Uterus (tissue), 4 donors: ENCODE results near the gene NPC1L1. TPM values are rescaled to one million over a fixed set of nuclear protein-coding genes. Genes with fewer than 3 reads are reported as not detected.

Experiments used
- DNase-seq, 2 donors: peaks; one replicate each; pipeline ENCODE4 v3.0.0-alpha.2; 2019 to 2020
- H3K27ac ChIP-seq, 2 donors: fragments of 200-600 bp; sonication (generic); 1 replicate in 1 of 2; 2 replicates in 1 of 2; pipeline ENCODE4 v1.5.1; 2016 to 2018
- H3K27me3 ChIP-seq, 2 donors: fragments of 200-600 bp; sonication (generic); one replicate each; pipeline ENCODE4 v1.5.1; 2018 to 2019; ENCODE audit warnings: control low read depth in 1 of 2
- H3K36me3 ChIP-seq, 2 donors: fragments of 200-600 bp; sonication (generic); one replicate each; pipeline ENCODE4 v1.5.1; 2019; ENCODE audit warnings: control low read depth in 1 of 2
- H3K4me1 ChIP-seq, 2 donors: fragments of 200-600 bp; sonication (generic); one replicate each; pipeline ENCODE4 v1.5.1; 2018 to 2019; ENCODE audit warnings: control low read depth in 1 of 2
- H3K4me3 ChIP-seq, 2 donors: fragments of 200-600 bp; sonication (generic); 1 replicate in 1 of 2; 2 replicates in 1 of 2; pipeline ENCODE4 v1.5.1; 2018 to 2019; ENCODE audit warnings: mild to moderate bottlenecking in 1 of 2
- H3K9me3 ChIP-seq, 2 donors: fragments of 200-600 bp; sonication (generic); one replicate each; pipeline ENCODE4 v1.5.1; 2019; ENCODE audit warnings: control low read depth in 1 of 2
- POLR2A ChIP-seq, 2 donors: fragments of 450-650 bp; IDR thresholded peaks; one replicate each; pipeline ENCODE4 v1.6.1; 2016; ENCODE audit warnings: antibody characterized with exemption in 2 of 2, mild to moderate bottlenecking in 1 of 2, moderate library complexity in 1 of 2
- intact Hi-C: fragments of 100-400 bp; cut with DNase I; formaldehyde crosslinking; loops from one replicate; pipeline ENCODE4 v1.15.1; 2023; ENCODE audit warnings: low total_unique reads
- total RNA-seq, 4 donors: library from RNA; depleted of rRNA in 3 of 4; stranded (reverse); fragments of >200 nt in 3 of 4; gene quantifications; one replicate each; pipeline versions ENCODE4 v1.1.0 to v1.2.4, GENCODE V29; 2014 to 2023
- TF ChIP-seq, protein P1 (sequence below), 4 experiments: fragments of 200-600 bp in 2 of 4; fragments of 450-650 bp in 2 of 4; sonication (generic) in 2 of 4; IDR thresholded peaks; one replicate each; pipeline ENCODE4 v1.5.1; 2016 to 2019; ENCODE audit warnings: antibody characterized with exemption in 4 of 4, mild to moderate bottlenecking in 2 of 4, moderate library complexity in 1 of 4
- donor health status: DM: yes; HTN: yes; CAD: no.

The NPC1L1 gene
- total RNA-seq, 4 donors from 2014 or later, result 0.49 TPM; not detected in 3

DNA sequence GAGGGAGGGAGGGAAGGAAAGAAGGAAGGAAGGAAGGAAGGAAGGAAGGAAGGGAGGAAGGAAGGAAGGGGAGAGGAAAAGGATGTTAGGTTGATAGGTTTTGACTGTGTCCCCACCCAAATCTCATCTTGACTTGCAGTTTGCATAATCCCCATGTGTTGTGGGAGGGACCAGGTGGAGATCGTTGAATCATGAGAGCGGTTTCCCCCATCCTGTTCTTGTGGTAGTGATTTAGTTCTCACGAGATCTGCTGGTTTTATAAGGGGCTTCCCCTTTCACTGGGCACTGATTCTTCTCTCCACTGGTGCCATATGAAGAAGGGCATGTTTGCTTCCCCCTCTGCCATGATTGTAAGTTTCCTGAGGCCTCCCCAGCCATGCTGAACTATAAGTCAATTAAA is 35.5 kb downstream of the NPC1L1 start:
- no peak for DNase-seq

GRCh38 chr7:44498230-44498954 is 42.7 kb downstream of the NPC1L1 start:
- no peaks in the 10 kb centered on the region for H3K9me3 ChIP-seq
- no peaks in the 10 kb centered on the region for H3K27me3 ChIP-seq
- no peaks in the 10 kb centered on the region for H3K4me1 ChIP-seq
- no peak for TF ChIP-seq POLR2A (IDR thresholded peaks at IDR 0.05)
- TF ChIP-seq, protein P1, sequence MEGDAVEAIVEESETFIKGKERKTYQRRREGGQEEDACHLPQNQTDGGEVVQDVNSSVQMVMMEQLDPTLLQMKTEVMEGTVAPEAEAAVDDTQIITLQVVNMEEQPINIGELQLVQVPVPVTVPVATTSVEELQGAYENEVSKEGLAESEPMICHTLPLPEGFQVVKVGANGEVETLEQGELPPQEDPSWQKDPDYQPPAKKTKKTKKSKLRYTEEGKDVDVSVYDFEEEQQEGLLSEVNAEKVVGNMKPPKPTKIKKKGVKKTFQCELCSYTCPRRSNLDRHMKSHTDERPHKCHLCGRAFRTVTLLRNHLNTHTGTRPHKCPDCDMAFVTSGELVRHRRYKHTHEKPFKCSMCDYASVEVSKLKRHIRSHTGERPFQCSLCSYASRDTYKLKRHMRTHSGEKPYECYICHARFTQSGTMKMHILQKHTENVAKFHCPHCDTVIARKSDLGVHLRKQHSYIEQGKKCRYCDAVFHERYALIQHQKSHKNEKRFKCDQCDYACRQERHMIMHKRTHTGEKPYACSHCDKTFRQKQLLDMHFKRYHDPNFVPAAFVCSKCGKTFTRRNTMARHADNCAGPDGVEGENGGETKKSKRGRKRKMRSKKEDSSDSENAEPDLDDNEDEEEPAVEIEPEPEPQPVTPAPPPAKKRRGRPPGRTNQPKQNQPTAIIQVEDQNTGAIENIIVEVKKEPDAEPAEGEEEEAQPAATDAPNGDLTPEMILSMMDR (IDR thresholded peaks at IDR 0.05), result no peak
- intact Hi-C loops, result no loop called here
- no peaks in the 10 kb centered on the region for H3K36me3 ChIP-seq
- no peak overlapping the region for H3K27ac ChIP-seq
- no peak for DNase-seq
- H3K4me3 ChIP-seq, result no peak overlapping the region

More for the DNA sequence above, 35.5 kb downstream of the NPC1L1 start:
- no peaks in the 10 kb centered on the region for H3K36me3 ChIP-seq
- H3K4me3 ChIP-seq, result no peak overlapping the region
- no peak overlapping the region for H3K27ac ChIP-seq
- no peaks in the 10 kb centered on the region for H3K4me1 ChIP-seq
- TF ChIP-seq, protein P1 (IDR thresholded peaks at IDR 0.05), result no peak
- TF ChIP-seq POLR2A (IDR thresholded peaks at IDR 0.05), result no peak
- no peaks in the 10 kb centered on the region for H3K27me3 ChIP-seq
- no peaks in the 10 kb centered on the region for H3K9me3 ChIP-seq
- intact Hi-C loops, result no loop called here

DNA sequence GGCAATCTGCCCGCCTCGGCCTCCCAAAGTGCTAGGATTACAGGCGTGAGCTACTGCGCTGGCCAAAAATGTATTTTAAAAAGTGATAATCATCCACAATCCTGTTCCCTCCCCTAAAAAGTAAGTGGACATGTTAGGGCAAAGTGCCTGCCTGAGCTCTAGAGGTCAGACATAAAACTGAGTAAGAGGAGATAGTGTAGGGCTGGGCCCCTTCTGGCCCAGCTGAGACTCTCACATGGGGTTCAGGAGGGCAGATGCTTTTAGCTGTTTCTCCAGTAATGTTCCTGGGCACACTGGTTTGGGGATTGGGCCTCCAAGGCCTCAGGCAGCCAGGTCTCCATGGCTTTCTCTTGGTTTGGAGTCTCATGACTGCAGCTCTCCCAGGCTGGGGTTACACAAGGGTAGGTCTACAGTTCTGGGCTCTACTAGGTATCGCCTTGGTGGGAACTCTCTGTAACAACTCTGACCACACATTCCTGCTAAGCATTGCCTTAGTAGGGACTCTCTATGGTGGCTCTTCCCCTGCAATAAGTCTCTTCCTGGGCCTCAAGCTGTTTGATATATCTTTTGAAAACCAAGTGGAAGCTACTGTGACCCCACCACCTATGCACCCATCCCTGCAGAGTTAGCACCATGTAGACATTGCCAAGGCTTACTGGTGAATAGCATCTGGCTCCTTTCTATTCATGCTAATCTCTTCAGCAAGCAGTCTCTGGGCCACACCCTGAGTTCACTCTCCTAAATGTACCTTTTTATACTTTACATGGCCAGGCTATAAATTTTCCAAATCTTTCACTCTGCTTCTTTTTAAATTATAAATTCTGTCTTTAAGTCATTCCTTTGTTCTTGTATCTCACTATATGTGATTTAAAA is 43.7 kb downstream of the NPC1L1 start:
- no peak overlapping the region for H3K4me3 ChIP-seq
- H3K9me3 ChIP-seq, result no peaks in the 10 kb centered on the region
- intact Hi-C loops, result no loop called here
- no peaks in the 10 kb centered on the region for H3K36me3 ChIP-seq
- H3K4me1 ChIP-seq, result no peaks in the 10 kb centered on the region
- TF ChIP-seq POLR2A (IDR thresholded peaks at IDR 0.05), result no peak
- TF ChIP-seq, protein P1 (IDR thresholded peaks at IDR 0.05), result no peak
- no peaks in the 10 kb centered on the region for H3K27me3 ChIP-seq
- H3K27ac ChIP-seq, result no peak overlapping the region
- no peak for DNase-seq

DNA sequence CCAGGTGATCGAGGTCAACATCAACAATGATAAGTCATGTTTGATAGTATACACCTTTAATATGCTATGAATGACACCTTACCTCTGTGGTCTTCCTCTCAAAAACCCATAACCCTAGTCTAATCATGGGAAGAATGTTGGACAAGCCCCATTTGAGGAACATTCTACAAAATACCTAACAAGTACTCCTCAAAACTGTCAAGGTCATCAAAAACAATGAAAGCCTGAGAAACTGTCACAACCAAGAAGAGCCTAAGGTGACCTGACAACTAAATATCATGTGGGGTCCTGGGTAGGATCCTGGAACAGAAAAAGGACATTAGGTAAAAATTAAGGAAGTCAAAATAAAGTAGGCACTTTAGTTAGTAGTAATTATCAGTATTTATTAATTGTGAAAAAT is 44.7 kb downstream of the NPC1L1 start:
- intact Hi-C loops, result no loop called here
- TF ChIP-seq POLR2A (IDR thresholded peaks at IDR 0.05), result no peak
- TF ChIP-seq, protein P1 (IDR thresholded peaks at IDR 0.05), result no peak
- H3K36me3 ChIP-seq, result no peaks in the 10 kb centered on the region
- no peak for DNase-seq
- no peaks in the 10 kb centered on the region for H3K9me3 ChIP-seq
- H3K27ac ChIP-seq, result no peak overlapping the region
- H3K4me3 ChIP-seq, result no peak overlapping the region
- H3K4me1 ChIP-seq, result peaks cover 0 to 3% of the 10 kb centered on the region in 2 donors
- no peaks in the 10 kb centered on the region for H3K27me3 ChIP-seq

GRCh38 chr7:44494960-44495359 is 46.2 kb downstream of the NPC1L1 start:
- no peaks in the 10 kb centered on the region for H3K27me3 ChIP-seq
- no peaks in the 10 kb centered on the region for H3K9me3 ChIP-seq
- TF ChIP-seq POLR2A (IDR thresholded peaks at IDR 0.05), result no peak
- TF ChIP-seq, protein P1 (IDR thresholded peaks at IDR 0.05), result no peak
- H3K36me3 ChIP-seq, result no peaks in the 10 kb centered on the region
- no peak for DNase-seq
- H3K4me3 ChIP-seq, result no peak overlapping the region
- H3K4me1 ChIP-seq, result peaks cover 0 to 7% of the 10 kb centered on the region in 2 donors
- no peak overlapping the region for H3K27ac ChIP-seq
- intact Hi-C loops, result no loop called here
